Measurements from ENCODE around the gene YIPF1.
"Not testable (repeated sequence)": the region's sequence is repeated elsewhere in the genome, so short reads cannot be mapped to it uniquely, and the experiment has no call there.

YIPF1 gene

GRCh38 chr1:53893999-53894636, 4.5 kb upstream of the YIPF1 start, which contains the start of gene DIO1:
TSS of gene DIO1 (plus strand) at chr1:53894187. CDS start at chr1:53894211, 24 bp downstream.
- no peak for DNase-seq

GRCh38 chr1:53892911-53893310, 3.3 kb upstream of the YIPF1 start:
- no peak for DNase-seq

- DNase-seq = no peak
Measured at GRCh38 chr1:53891678-53892077, 2.1 kb upstream of the YIPF1 start.

- no peak for DNase-seq
Measured at GRCh38 chr1:53891018-53891417, 1.4 kb upstream of the YIPF1 start.

- no peak for DNase-seq
Measured at GRCh38 chr1:53890522-53890941, 935 bp upstream of the YIPF1 start.

- no peak for DNase-seq
Measured at GRCh38 chr1:53888681-53889080, 916 bp downstream of the YIPF1 start.

- DNase-seq = not testable (repeated sequence)
Measured at GRCh38 chr1:53883600-53883999, 6.0 kb downstream of the YIPF1 start.

GRCh38 chr1:53881853-53882252, 7.7 kb downstream of the YIPF1 start:
- DNase-seq = not testable (repeated sequence)

GRCh38 chr1:53878492-53879105, 11.0 kb downstream of the YIPF1 start:
- DNase-seq = peak; percentile 50

GRCh38 chr1:53875150-53875549, 14.4 kb downstream of the YIPF1 start:
- DNase-seq = not testable (repeated sequence)

GRCh38 chr1:53871773-53872484, 17.7 kb downstream of the YIPF1 start:
- DNase-seq = no peak

GRCh38 chr1:53871221-53871620, 18.4 kb downstream of the YIPF1 start:
- DNase-seq = no peak

GRCh38 chr1:53869454-53870117, 20.0 kb downstream of the YIPF1 start:
- no peak for DNase-seq

- DNase-seq = no peak
Measured at GRCh38 chr1:53868565-53868964, 21.0 kb downstream of the YIPF1 start.

GRCh38 chr1:53862507-53862906, 27.1 kb downstream of the YIPF1 start:
- DNase-seq = no peak

GRCh38 chr1:53860967-53861411, 28.6 kb downstream of the YIPF1 start:
- peak; percentile 62 for DNase-seq

GRCh38 chr1:53851571-53852285, 37.9 kb downstream of the YIPF1 start:
- no peak for DNase-seq

GRCh38 chr1:53850082-53850673, 39.4 kb downstream of the YIPF1 start:
- no peak for DNase-seq

- no peak for DNase-seq
Measured at GRCh38 chr1:53847980-53848379, 41.6 kb downstream of the YIPF1 start.

GRCh38 chr1:53842347-53842746, 47.2 kb downstream of the YIPF1 start:
- no peak for DNase-seq

GRCh38 chr1:53838654-53838974, 51.0 kb downstream of the YIPF1 start:
- no peak for DNase-seq

- peak; percentile 96 for DNase-seq
Measured at GRCh38 chr1:53837924-53838653, 51.5 kb downstream of the YIPF1 start, which contains the start of gene NDC1. TSS of gene NDC1 (minus strand) at chr1:53838296. CDS start at chr1:53838261, 35 bp downstream.
